Calu3 (cell line): ENCODE data around the gene ZNF484. TPM values are rescaled to one million over a fixed set of nuclear protein-coding genes. Genes with fewer than 3 reads are reported as not detected.
"Not testable (repeated sequence)": the region's sequence is repeated elsewhere in the genome, so short reads cannot be mapped to it uniquely, and the experiment has no call there.

ENCODE experiments used
- Bru-seq: library from RNA; stranded (reverse); fragments of 400-500 nt; gene quantifications from one replicate; lab custom pipeline; 2021; lab: Mats Ljungman, UMichigan
- BruChase-seq, 2 experiments: library from RNA; stranded (reverse); fragments of 400-500 nt; gene quantifications; one replicate each; lab custom pipeline; 2021; lab: Mats Ljungman, UMichigan
- BruUV-seq: library from RNA; stranded (reverse); fragments of 400-500 nt; replicated peaks from 2 replicates; lab custom pipeline; 2021; lab: Mats Ljungman, UMichigan
- CTCF ChIA-PET: fragments of 300-600 bp; sonication (Branson Sonifier 250); formaldehyde crosslinking; loops from one replicate; lab custom pipeline; 2022; ENCODE audit warnings: antibody characterized with exemption; lab: Charles Lee
- DNase-seq: peaks from one replicate; pipeline ENCODE4 v3.0.0; 2022
- H3K27ac Mint-ChIP-seq: one replicate; pipeline ENCODE4 v1.8.0; 2022; ENCODE audit warnings: mixed read lengths; ENCODE audit not compliant: unreplicated experiment
- H3K27me3 Mint-ChIP-seq: one replicate; pipeline ENCODE4 v1.8.0; 2022; ENCODE audit warnings: mixed read lengths; ENCODE audit not compliant: unreplicated experiment
- H3K36me3 Mint-ChIP-seq: one replicate; pipeline ENCODE4 v1.8.0; 2022; ENCODE audit warnings: mild to moderate bottlenecking, moderate library complexity, mixed read lengths; ENCODE audit not compliant: insufficient read depth, unreplicated experiment
- H3K4me1 Mint-ChIP-seq: one replicate; pipeline ENCODE4 v1.8.0; 2022; ENCODE audit warnings: mild to moderate bottlenecking, low read depth, mixed read lengths; ENCODE audit not compliant: unreplicated experiment
- H3K4me3 Mint-ChIP-seq: one replicate; pipeline ENCODE4 v1.8.0; 2022; ENCODE audit warnings: mild to moderate bottlenecking, low read depth, moderate library complexity, mixed read lengths; ENCODE audit not compliant: unreplicated experiment
- H3K9me3 Mint-ChIP-seq: one replicate; pipeline ENCODE4 v1.8.0; 2022; ENCODE audit warnings: low read depth, mixed read lengths; ENCODE audit not compliant: unreplicated experiment
- intact Hi-C: fragments of 100-400 bp; cut with micrococcal nuclease; formaldehyde crosslinking; loops from one replicate; pipeline ENCODE4 v1.10.0; 2022; ENCODE audit not compliant: unreplicated experiment
- long read RNA-seq: library from polyadenylated mRNA; stranded (forward); transcript quantifications from one replicate; pipeline ENCODE4 v2.0.0, GENCODE V29; 2022
- total RNA-seq: library from RNA; stranded (reverse); gene quantifications from 2 replicates; pipeline ENCODE4 v1.2.3, GENCODE V29; 2022
- TF ChIP-seq, protein P1 (sequence below): fragments of 200-600 bp; IDR thresholded peaks from one replicate; pipeline ENCODE4 v1.8.0; 2022; ENCODE audit warnings: antibody characterized with exemption; ENCODE audit not compliant: unreplicated experiment

Gene ZNF484
- 5.8 and 6.3 TPM in 2 replicates for total RNA-seq
- percentile 70 among the genes with signal in this experiment for Bru-seq, nascent RNA
- BruChase-seq, experiment 1, labeled RNA remaining after a 6-hour chase, result percentile 63 among the genes with signal in this experiment
- percentile 60 among the genes with signal in this experiment for BruChase-seq, experiment 2, labeled RNA remaining after a 2-hour chase
- long read RNA-seq, result 0 reads

DNA sequence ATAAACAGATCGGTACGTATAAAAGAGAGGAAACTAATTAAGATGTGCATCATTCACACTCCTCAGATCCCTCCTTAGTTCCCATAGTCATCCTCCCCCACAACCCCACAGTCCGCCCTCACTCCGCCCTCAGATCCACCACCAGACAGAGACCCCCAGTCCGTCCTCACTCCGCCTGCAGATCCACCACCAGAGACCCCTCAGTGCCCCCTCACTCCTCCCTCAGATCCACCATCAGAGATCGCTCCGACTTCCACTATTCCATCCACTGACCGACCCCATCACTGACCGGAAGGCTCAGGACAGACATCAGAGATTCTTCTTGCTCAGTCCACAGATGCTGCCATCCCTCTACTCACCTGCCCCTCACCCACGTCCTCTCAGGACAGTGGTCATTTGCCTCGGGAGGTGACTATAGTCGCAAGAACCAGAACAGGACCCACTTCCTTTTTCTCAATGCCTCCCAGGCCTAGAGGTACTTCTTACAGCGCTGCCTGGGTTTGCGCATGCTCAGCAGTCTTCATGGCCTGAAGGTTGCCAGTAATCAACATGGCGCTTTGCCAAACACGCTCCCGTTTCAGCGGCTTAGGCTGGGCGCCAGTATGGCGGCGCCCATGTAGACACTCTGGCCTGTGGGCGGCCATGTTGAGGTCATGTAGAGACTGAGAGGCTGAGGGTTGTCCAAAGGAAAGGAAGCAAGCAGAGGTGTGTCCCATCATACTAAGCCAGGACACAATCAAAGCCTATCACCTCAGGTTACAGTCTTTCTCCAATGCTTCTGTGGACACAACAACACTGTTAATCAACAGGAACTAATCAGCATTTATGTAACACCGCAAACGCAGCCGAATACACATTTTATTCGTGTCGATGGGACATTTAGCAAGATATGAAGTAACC lies at the start of gene ZNF484:
TSS of gene ZNF484 (minus strand) at position 508 of the 900 bp plus-strand sequence. CDS start 3,009 bp downstream, outside the sequence.
- CTCF ChIA-PET, result no interaction called here
- DNase-seq, result peak; percentile 91
- peak within 1 kb of the TSS; percentile 75 for H3K27ac Mint-ChIP-seq
- no peaks in the 10 kb centered on the region for H3K27me3 Mint-ChIP-seq
- intact Hi-C loops, result no loop called here
- peaks cover 8% of the 10 kb centered on the region for H3K36me3 Mint-ChIP-seq
- TF ChIP-seq, protein P1, sequence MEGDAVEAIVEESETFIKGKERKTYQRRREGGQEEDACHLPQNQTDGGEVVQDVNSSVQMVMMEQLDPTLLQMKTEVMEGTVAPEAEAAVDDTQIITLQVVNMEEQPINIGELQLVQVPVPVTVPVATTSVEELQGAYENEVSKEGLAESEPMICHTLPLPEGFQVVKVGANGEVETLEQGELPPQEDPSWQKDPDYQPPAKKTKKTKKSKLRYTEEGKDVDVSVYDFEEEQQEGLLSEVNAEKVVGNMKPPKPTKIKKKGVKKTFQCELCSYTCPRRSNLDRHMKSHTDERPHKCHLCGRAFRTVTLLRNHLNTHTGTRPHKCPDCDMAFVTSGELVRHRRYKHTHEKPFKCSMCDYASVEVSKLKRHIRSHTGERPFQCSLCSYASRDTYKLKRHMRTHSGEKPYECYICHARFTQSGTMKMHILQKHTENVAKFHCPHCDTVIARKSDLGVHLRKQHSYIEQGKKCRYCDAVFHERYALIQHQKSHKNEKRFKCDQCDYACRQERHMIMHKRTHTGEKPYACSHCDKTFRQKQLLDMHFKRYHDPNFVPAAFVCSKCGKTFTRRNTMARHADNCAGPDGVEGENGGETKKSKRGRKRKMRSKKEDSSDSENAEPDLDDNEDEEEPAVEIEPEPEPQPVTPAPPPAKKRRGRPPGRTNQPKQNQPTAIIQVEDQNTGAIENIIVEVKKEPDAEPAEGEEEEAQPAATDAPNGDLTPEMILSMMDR, result no peak
- no TSS peak for BruUV-seq
- H3K4me3 Mint-ChIP-seq, result peak within 1 kb of the TSS; percentile 91
- H3K4me1 Mint-ChIP-seq, result peaks cover 18% of the 10 kb centered on the region
- no peaks in the 10 kb centered on the region for H3K9me3 Mint-ChIP-seq

DNA sequence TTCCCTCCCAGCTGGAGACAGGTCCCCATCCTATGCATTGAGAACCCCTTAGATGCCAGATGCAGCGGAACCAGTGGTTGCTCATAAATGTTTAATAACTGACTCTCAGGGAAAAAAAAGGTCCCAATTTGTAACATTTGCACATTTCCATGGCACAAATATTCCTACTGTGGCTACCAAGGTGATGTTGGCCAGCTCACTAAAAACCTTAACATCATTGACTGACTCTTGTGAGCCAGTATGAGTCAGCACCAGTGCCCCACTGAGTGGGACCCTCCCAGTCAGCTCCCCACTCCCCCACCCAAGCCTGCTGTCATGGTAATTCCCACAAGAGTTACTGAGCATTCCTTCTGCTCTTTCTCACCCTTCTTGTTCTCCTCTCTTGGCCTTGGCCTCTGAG lies 42.6 kb upstream of the ZNF484 start:
- Mint-ChIP-seq H3K27ac (no peak overlapping the region), H3K9me3 (no peaks in the 10 kb centered on the region), H3K27me3 (peaks cover 27% of the 10 kb centered on the region), H3K4me1 (no peaks in the 10 kb centered on the region), H3K4me3 (no peak overlapping the region), H3K36me3 (no peaks in the 10 kb centered on the region)
- intact Hi-C loops, result no loop called here
- BruUV-seq, result no TSS peak
- TF ChIP-seq, protein P1, result no peak
- no peak for DNase-seq
- CTCF ChIA-PET, result no interaction called here

DNA sequence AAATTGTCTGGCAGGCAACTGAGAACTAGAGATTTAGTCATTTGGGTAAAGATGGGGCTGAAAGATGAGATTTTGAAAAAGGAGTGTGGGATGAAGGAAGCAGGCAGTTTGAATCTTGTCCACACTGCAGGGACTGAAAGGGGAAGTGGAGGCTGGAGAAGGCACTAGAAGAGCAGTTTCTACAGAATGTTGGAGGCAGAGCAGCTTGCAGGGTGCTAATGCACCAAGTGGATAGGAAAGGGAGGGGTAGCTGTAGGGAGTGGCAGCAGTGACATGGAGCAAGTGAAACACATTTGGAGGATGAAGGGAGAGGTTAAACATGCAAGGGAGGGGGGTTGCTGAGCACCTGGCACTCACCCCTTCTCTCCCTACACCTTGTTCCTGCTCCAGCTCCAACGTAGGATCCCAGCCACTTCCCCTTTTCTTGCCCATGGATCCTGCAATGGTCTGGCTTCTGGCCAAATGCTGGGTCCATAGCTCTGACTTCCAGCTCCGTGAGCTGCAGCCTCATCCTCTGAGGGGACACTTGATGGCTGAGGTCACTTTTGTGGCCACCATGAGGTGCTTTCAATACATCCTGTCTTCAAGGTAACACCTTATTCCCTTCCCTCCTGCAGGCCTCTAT lies 39.5 kb upstream of the ZNF484 start:
- Mint-ChIP-seq H3K4me1 (no peaks in the 10 kb centered on the region), H3K4me3 (no peak overlapping the region), H3K27ac (no peak overlapping the region), H3K9me3 (no peaks in the 10 kb centered on the region), H3K36me3 (no peaks in the 10 kb centered on the region), H3K27me3 (peaks cover 38% of the 10 kb centered on the region)
- intact Hi-C loops, result no loop called here
- CTCF ChIA-PET, result no interaction called here
- BruUV-seq, result no TSS peak
- TF ChIP-seq, protein P1, result no peak
- no peak for DNase-seq

DNA sequence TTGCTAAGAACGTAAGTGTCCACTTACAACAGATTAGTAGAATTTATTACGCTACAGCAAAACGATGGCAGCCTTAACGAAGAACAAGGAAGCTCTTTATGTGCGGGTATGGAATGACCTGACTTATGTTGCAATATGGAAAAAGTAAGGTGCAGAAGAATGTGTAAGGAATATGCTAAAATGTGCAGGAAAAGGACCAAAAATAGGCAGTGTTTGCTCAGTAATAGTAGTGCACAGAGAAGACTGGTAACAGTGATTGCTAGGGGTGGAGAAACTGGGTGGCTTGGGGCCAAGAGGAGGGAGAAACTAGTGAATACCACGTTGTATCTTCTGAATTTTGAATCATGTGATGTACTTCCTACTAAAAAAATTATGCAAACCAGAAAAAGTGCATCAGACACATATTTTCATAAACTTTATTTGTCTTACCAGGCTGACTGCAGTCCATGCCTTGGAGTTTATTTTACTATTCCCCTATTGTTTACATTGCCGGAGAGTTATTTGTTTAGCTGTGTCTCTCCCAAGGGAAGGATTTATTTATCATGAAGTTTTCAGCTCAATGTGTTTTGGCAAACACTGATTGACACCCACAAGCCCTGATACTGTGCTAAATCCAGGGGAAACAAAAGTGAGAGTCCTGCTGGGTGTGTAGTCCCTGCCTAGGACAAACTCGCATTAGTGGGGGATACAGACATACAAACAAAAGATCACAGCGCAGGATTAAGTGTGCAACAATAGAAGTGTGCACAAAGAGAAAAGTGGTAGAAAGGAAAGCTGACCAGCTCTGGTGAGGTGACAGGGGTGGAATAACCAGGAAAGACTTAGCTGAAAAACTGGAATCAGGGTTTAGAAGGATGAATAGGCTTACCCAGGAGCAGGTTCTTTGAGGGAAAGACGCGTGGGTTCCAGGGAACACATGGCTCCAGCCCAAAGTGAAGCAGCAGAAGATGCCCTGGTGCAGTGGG lies 34.0 kb upstream of the ZNF484 start:
- Mint-ChIP-seq H3K27me3 (peaks cover 37% of the 10 kb centered on the region), H3K4me1 (peaks cover 7% of the 10 kb centered on the region), H3K4me3 (no peak overlapping the region), H3K9me3 (no peaks in the 10 kb centered on the region), H3K36me3 (no peaks in the 10 kb centered on the region), H3K27ac (no peak overlapping the region)
- DNase-seq, result no peak
- CTCF ChIA-PET, result no interaction called here
- intact Hi-C loops, result no loop called here
- no TSS peak for BruUV-seq
- TF ChIP-seq, protein P1, result no peak

DNA sequence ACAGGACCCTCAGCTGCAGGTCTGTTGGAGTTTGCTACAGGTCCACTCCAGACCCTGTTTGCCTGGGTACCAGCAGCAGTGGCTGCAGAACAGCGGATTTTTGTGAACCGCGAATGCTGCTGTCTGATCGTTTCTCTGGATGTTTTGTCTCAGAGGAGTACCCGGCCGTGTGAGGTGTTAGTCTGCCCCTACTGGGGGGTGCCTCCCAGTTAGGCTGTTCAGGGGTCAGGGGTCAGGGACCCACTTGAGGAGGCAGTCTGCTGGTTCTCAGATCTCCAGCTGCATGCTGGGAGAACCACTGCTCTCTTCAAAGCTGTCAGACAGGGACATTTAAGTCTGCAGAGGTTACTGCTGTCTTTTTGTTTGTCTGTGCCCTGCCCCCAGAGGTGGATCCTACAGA lies 27.3 kb upstream of the ZNF484 start:
- H3K9me3 Mint-ChIP-seq, H3K27me3 Mint-ChIP-seq, DNase-seq, CTCF ChIA-PET, BruUV-seq, H3K36me3 Mint-ChIP-seq, H3K27ac Mint-ChIP-seq, intact Hi-C loops, H3K4me1 Mint-ChIP-seq: not testable (repeated sequence)
- peak overlapping the region; percentile 60 for H3K4me3 Mint-ChIP-seq
